SK-N-MC (cell line): ENCODE data around the gene IFNG.

Experiments
- EZH2 ChIP-seq: fragments of 200-600 bp; sonication (generic); IDR thresholded peaks from one replicate; pipeline ENCODE4 v1.6.1; 2017; ENCODE audit warnings: antibody characterized with exemption
- FOXP2 ChIP-seq: optimal IDR thresholded peaks from 2 replicates; pipeline ENCODE3; 2011; ENCODE audit warnings: mild to moderate bottlenecking, moderate library complexity; ENCODE audit not compliant: insufficient read depth; ENCODE audit errors: extremely low read length, control extremely low read depth
- POLR2AphosphoS5 ChIP-seq: IDR thresholded peaks from 2 replicates; pipeline ENCODE4 v1.6.1; 2012; ENCODE audit warnings: mild to moderate bottlenecking, low read depth, low read length, borderline replicate concordance

- no peak for TF ChIP-seq POLR2AphosphoS5
- no peak for TF ChIP-seq EZH2
- TF ChIP-seq FOXP2 = no peak
Measured at GRCh38 chr12:68154779-68155178, 4.8 kb downstream of the IFNG start.
